PC-9 (cell line): Measurements from ENCODE around the gene SNRPD3.

Experiments
- CTCF ChIP-seq: fragments of 200-600 bp; sonication (generic); conservative IDR thresholded peaks from 2 replicates; pipeline ENCODE4 v1.6.1; 2017; ENCODE audit warnings: mixed run types, antibody characterized with exemption, mild to moderate bottlenecking, moderate library complexity
- EZH2 ChIP-seq: fragments of 200-600 bp; sonication (generic); IDR thresholded peaks from 2 replicates; pipeline ENCODE4 v1.8.0; 2017; ENCODE audit warnings: antibody characterized with exemption, low read depth

GRCh38 chr22:24526191-24526590, 29.6 kb upstream of the SNRPD3 start:
- TF ChIP-seq CTCF = no peak
- TF ChIP-seq EZH2 = no peak
